ENCODE measurements around the gene MED13L.

The MED13L gene

DNA sequence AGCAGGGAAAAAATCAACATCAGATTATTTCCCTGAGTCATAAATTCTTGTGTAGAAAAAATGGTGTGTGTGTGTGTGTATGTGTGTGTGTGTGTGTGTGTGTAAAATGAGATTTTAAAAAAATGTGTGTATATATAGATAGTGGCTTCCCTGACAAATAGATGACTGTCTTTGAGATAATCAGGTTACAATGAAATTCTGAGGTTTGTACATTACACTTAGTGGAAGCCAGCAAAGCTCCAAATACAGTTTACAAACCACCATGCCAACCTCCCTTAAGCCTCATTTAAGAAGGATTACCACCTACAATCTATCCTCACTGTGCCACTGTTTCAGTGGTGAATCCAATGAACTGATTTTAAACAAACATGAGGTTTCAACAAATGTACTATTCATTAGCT, 93.8 kb downstream of the MED13L start:
- H3K4me1 ChIP-seq (ENCODE audit: control insufficient read depth, insufficient read depth, low read length): peaks cover 5% of the 10 kb centered on the region
- H3K4me3 ChIP-seq (ENCODE audit: low read depth, low read length): no peak overlapping the region
- no peaks in the 10 kb centered on the region for H3K27me3 ChIP-seq (ENCODE audit: control insufficient read depth, insufficient read depth, low read length)
- no peaks in the 10 kb centered on the region for H3K36me3 ChIP-seq (ENCODE audit: control insufficient read depth, insufficient read depth, low read length)
- H3K9me3 ChIP-seq (ENCODE audit: control insufficient read depth, insufficient read depth, low read length): no peaks in the 10 kb centered on the region
- H3K9ac ChIP-seq (ENCODE audit: low read depth, low read length): no peak overlapping the region

DNA sequence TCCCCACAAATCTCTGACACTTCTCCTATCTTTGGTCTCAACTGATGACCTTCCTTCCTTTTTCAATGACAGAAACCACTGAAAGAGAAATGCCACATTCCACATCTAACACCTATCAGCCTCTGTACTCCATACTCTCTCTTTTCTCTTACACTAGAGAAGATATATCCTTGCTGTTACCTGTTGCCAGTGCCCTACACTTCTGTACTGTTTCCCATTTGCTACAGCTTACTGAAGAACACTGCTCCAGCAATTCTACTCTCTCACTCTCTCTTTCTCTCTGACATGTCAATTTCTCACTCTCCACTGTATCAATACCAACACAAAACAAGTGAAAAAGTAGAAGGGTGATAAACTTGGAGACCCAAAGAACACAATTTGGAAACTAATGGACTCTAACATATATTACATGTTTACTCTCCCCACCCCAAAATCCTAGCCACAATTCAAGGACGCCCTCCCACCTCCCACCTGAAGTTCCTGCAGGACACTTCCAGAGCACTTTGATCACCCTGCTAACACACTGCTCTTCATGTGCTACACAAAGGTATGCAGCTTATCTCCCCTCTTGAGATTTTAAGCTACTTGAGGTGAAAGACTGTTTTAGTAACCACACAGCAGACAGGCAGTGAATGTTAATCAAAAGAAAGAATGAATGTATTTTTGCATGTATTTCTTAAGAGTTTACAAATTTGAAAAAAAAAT, 95.0 kb downstream of the MED13L start:
- no peak overlapping the region for H3K4me3 ChIP-seq (ENCODE audit: low read depth, low read length)
- no peaks in the 10 kb centered on the region for H3K36me3 ChIP-seq (ENCODE audit: control insufficient read depth, insufficient read depth, low read length)
- H3K9ac ChIP-seq (ENCODE audit: low read depth, low read length): no peak overlapping the region
- no peaks in the 10 kb centered on the region for H3K9me3 ChIP-seq (ENCODE audit: control insufficient read depth, insufficient read depth, low read length)
- peaks cover 5% of the 10 kb centered on the region for H3K4me1 ChIP-seq (ENCODE audit: control insufficient read depth, insufficient read depth, low read length)
- H3K27me3 ChIP-seq (ENCODE audit: control insufficient read depth, insufficient read depth, low read length): no peaks in the 10 kb centered on the region

DNA sequence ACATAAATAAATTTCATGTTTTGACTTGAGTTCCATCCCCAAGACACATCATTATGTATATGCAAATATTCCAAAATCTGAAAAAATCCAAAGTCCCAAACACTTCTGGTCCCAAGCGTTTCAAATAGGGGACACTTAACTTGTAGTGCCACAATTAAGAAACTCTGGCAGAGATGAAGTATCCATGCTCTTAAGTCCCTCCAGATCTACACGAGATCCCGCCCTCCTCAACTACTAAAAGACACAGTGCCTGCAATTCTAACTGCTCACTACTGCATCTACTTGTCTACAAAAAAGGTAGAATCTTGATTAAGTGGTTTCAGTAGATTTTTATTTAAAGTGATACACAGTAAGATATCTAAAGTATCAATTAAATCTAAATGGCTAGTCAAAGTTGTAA, 97.0 kb downstream of the MED13L start:
- no peaks in the 10 kb centered on the region for H3K9me3 ChIP-seq (ENCODE audit: control insufficient read depth, insufficient read depth, low read length)
- H3K36me3 ChIP-seq (ENCODE audit: control insufficient read depth, insufficient read depth, low read length): no peaks in the 10 kb centered on the region
- no peaks in the 10 kb centered on the region for H3K27me3 ChIP-seq (ENCODE audit: control insufficient read depth, insufficient read depth, low read length)
- peaks cover 14% of the 10 kb centered on the region for H3K4me1 ChIP-seq (ENCODE audit: control insufficient read depth, insufficient read depth, low read length)
- H3K9ac ChIP-seq (ENCODE audit: low read depth, low read length): no peak overlapping the region
- no peak overlapping the region for H3K4me3 ChIP-seq (ENCODE audit: low read depth, low read length)

DNA sequence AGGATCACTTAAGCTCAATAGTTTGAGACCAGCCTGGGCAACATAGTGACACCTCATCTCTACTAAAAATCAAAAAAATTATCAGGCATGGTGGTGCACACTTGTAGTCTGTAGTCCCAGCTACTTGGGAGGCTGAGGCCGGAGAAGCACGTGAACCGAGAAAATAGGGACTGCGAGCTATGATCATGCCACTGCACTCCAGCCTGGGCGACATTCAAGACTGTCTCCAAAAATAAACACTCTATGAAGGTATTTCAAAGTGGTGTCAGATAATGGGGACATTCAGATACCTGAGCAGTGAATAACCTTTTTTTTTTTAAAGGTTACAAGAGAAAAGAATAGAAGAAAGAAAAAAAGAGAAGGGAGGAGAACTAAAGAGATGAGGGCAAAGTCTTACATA, 98.1 kb downstream of the MED13L start:
- no peak overlapping the region for H3K9ac ChIP-seq (ENCODE audit: low read depth, low read length)
- H3K4me1 ChIP-seq (ENCODE audit: control insufficient read depth, insufficient read depth, low read length): peaks cover 14% of the 10 kb centered on the region
- H3K36me3 ChIP-seq (ENCODE audit: control insufficient read depth, insufficient read depth, low read length): no peaks in the 10 kb centered on the region
- no peaks in the 10 kb centered on the region for H3K27me3 ChIP-seq (ENCODE audit: control insufficient read depth, insufficient read depth, low read length)
- H3K4me3 ChIP-seq (ENCODE audit: low read depth, low read length): no peak overlapping the region
- H3K9me3 ChIP-seq (ENCODE audit: control insufficient read depth, insufficient read depth, low read length): no peaks in the 10 kb centered on the region

DNA sequence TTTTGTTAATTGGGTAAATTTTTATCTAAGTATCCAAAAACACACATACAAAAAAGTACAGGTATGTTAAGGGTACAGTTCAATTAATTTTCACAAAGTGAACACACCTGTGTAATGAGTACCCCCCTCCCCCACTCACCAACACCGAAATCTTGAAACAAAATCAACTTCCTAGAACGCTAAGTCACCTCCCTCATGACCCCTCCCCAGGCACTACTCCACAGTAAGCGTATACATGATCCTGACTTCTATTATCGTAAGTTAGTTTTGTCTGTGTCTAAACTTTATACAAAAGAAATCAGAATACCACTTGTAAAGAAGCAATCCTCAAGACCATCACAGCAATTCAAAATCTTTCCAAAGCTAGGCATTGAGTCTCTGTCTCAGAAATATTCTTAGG, 100.5 kb downstream of the MED13L start:
- Histone ChIP-seq H3K36me3 (ENCODE audit: control insufficient read depth, insufficient read depth, low read length) (no peaks in the 10 kb centered on the region), H3K4me3 (ENCODE audit: low read depth, low read length) (no peak overlapping the region), H3K4me1 (ENCODE audit: control insufficient read depth, insufficient read depth, low read length) (peaks cover 12% of the 10 kb centered on the region), H3K9ac (ENCODE audit: low read depth, low read length) (no peak overlapping the region), H3K27me3 (ENCODE audit: control insufficient read depth, insufficient read depth, low read length) (no peaks in the 10 kb centered on the region), H3K9me3 (ENCODE audit: control insufficient read depth, insufficient read depth, low read length) (no peaks in the 10 kb centered on the region)

DNA sequence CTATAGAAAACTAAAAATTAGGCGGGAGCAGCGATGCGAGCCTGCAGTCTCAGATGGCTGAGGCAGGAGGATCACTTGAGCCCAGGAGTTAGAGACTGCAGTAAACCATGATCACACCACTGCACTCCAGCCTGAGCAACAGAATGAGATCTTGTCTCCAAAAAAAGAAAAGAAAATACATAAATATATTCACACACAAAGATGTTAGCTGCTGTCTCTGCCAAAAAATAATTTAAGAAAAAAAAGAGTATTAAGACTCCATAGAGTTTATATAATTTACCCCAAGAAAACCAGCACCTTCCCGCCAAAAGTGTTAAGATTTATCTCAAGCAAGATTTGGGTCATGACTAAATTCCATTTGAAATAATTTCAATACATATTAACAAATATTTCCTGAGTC, 102.6 kb downstream of the MED13L start:
- Histone ChIP-seq H3K4me3 (ENCODE audit: low read depth, low read length) (no peak overlapping the region), H3K4me1 (ENCODE audit: control insufficient read depth, insufficient read depth, low read length) (peaks cover 12% of the 10 kb centered on the region), H3K9ac (ENCODE audit: low read depth, low read length) (no peak overlapping the region), H3K9me3 (ENCODE audit: control insufficient read depth, insufficient read depth, low read length) (no peaks in the 10 kb centered on the region), H3K36me3 (ENCODE audit: control insufficient read depth, insufficient read depth, low read length) (no peaks in the 10 kb centered on the region), H3K27me3 (ENCODE audit: control insufficient read depth, insufficient read depth, low read length) (no peaks in the 10 kb centered on the region)

DNA sequence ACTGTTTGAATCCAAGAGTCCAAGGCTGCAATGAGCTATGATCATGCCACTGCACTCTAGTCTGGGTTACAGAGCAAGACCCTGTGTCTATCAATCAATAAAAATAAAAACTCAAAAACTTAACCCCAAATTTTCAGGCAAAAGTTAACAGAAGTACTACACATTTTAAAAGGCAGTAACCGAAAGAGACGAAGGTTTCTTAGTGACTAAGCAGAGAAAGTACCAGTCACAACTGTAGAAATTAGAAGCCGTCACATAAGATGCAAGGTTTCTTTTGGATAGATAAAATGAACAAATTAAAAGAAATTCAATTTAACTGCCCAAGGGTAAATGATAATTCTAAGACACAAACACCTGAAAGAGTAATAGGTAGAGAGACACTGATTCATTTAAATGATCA, 103.5 kb downstream of the MED13L start:
- no peaks in the 10 kb centered on the region for H3K36me3 ChIP-seq (ENCODE audit: control insufficient read depth, insufficient read depth, low read length)
- no peak overlapping the region for H3K4me3 ChIP-seq (ENCODE audit: low read depth, low read length)
- no peak overlapping the region for H3K9ac ChIP-seq (ENCODE audit: low read depth, low read length)
- H3K9me3 ChIP-seq (ENCODE audit: control insufficient read depth, insufficient read depth, low read length): no peaks in the 10 kb centered on the region
- no peaks in the 10 kb centered on the region for H3K27me3 ChIP-seq (ENCODE audit: control insufficient read depth, insufficient read depth, low read length)
- H3K4me1 ChIP-seq (ENCODE audit: control insufficient read depth, insufficient read depth, low read length): peaks cover 12% of the 10 kb centered on the region

DNA sequence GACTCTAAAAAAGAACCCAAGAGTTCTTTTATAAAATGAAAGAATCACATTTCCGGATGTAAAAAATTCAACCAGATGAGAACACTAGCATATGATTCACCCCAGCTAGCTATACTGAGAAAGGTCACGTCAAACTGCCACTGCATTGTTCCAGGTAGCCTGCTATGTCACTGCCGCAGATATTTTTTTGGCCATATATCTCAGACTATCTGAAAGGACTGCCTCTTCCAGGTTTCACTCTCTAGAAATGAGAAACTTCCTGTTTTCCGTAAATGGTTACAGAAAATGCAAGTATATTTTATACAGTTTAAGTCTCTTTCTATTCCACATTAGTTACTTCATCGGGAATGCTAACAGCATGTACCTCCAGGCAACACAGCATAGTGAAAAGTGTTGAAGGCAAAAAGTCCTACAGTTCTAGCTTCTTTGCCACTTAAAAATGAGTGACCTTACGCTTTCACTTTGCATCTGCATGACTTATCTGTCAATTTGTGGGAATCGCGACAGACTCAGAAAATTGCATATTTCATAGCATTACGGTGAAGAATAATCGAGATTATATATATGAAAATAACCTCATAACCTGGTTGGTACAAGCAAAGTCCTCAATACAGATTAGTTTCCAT, 105.2 kb downstream of the MED13L start:
- Histone ChIP-seq H3K4me3 (ENCODE audit: low read depth, low read length) (no peak overlapping the region), H3K9me3 (ENCODE audit: control insufficient read depth, insufficient read depth, low read length) (no peaks in the 10 kb centered on the region), H3K9ac (ENCODE audit: low read depth, low read length) (no peak overlapping the region), H3K27me3 (ENCODE audit: control insufficient read depth, insufficient read depth, low read length) (no peaks in the 10 kb centered on the region), H3K36me3 (ENCODE audit: control insufficient read depth, insufficient read depth, low read length) (no peaks in the 10 kb centered on the region), H3K4me1 (ENCODE audit: control insufficient read depth, insufficient read depth, low read length) (peaks cover 12% of the 10 kb centered on the region)

DNA sequence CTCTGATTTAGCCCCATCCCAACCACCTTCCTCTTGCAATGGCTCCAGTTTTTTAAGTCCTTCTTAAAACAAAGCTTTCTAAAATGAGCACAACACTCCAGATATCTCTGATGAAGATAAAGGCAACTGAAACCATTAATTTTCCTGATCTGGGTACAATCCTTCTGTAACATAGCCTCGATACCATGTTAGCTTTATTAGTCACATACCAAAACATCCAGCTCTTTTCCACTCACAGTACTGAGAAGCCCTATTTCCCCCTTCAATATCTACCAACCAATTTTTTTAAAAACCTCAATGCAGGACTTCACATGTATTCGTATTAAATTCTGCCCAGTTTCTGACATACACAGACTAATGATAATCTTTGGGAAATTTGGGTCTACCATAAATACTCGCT, 105.9 kb downstream of the MED13L start:
- H3K4me1 ChIP-seq (ENCODE audit: control insufficient read depth, insufficient read depth, low read length): peaks cover 10% of the 10 kb centered on the region
- H3K9ac ChIP-seq (ENCODE audit: low read depth, low read length): no peak overlapping the region
- H3K27me3 ChIP-seq (ENCODE audit: control insufficient read depth, insufficient read depth, low read length): no peaks in the 10 kb centered on the region
- no peak overlapping the region for H3K4me3 ChIP-seq (ENCODE audit: low read depth, low read length)
- H3K36me3 ChIP-seq (ENCODE audit: control insufficient read depth, insufficient read depth, low read length): no peaks in the 10 kb centered on the region
- no peaks in the 10 kb centered on the region for H3K9me3 ChIP-seq (ENCODE audit: control insufficient read depth, insufficient read depth, low read length)

DNA sequence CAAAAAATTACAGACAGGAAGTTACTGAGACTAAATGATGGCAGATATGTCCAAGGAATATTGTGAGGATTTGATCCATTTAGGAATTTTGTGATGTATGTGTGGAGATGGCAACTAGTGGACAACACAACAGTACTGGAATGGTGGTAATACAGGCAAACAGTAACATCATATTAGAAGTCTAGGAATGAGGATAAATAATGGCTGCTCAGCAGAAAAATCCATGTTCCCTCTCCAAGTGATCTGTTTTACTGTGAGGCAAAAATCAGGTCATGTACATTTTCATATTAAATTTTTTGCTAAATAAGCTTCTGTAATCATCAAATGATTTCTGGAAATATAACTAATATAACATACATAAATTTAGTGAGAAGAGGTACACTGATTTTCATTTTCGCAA, 108.4 kb downstream of the MED13L start:
- Histone ChIP-seq H3K27me3 (ENCODE audit: control insufficient read depth, insufficient read depth, low read length) (no peaks in the 10 kb centered on the region), H3K9ac (ENCODE audit: low read depth, low read length) (no peak overlapping the region), H3K4me1 (ENCODE audit: control insufficient read depth, insufficient read depth, low read length) (peaks cover 4% of the 10 kb centered on the region)

DNA sequence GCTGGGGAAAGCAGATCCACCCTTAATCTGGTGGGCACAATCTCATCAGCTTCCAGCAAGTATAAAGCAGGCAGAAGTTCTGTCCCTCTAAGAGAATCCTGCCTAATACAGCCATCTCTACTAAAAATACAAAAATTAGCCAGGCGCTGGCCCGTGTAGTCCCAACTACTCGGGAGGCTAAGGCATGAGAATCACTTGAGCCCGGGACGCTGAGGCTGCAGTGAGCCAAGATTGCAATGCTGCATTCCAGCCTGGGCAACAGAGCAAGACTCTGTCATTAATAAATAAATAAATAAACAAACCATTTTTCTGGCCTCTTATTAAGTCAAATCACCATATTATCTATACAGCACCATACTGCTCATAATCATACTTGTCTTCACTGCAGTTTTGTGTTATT, 111.2 kb downstream of the MED13L start:
- Histone ChIP-seq H3K9me3 (ENCODE audit: control insufficient read depth, insufficient read depth, low read length) (no peaks in the 10 kb centered on the region), H3K4me1 (ENCODE audit: control insufficient read depth, insufficient read depth, low read length) (peaks cover 18% of the 10 kb centered on the region), H3K4me3 (ENCODE audit: low read depth, low read length) (no peak overlapping the region), H3K9ac (ENCODE audit: low read depth, low read length) (no peak overlapping the region), H3K36me3 (ENCODE audit: control insufficient read depth, insufficient read depth, low read length) (no peaks in the 10 kb centered on the region), H3K27me3 (ENCODE audit: control insufficient read depth, insufficient read depth, low read length) (no peaks in the 10 kb centered on the region)

More for the DNA sequence above, 108.4 kb downstream of the MED13L start:
- no peak overlapping the region for H3K4me3 ChIP-seq (ENCODE audit: low read depth, low read length)
- no peaks in the 10 kb centered on the region for H3K36me3 ChIP-seq (ENCODE audit: control insufficient read depth, insufficient read depth, low read length)
- no peaks in the 10 kb centered on the region for H3K9me3 ChIP-seq (ENCODE audit: control insufficient read depth, insufficient read depth, low read length)

DNA sequence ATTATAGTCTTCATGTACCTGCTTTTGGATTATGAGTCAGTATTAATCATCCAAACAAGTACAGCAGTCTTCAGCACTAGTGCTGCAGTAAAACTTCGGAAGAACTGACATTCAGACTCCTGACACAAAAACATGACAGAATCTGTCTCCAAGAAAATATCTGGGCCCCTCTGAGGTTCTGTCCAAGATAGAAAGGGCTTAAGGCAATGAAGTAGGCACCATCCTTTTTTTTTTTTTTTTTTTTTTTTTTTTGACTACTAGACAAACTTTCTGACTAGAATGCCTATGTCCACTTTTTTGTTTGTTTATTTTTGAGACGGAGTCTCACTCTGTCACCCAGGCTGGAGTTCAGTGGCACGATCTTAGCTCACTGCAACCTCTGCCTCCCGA, 112.5 kb downstream of the MED13L start:
- no peaks in the 10 kb centered on the region for H3K9me3 ChIP-seq (ENCODE audit: control insufficient read depth, insufficient read depth, low read length)
- no peak overlapping the region for H3K9ac ChIP-seq (ENCODE audit: low read depth, low read length)
- H3K36me3 ChIP-seq (ENCODE audit: control insufficient read depth, insufficient read depth, low read length): no peaks in the 10 kb centered on the region
- H3K4me3 ChIP-seq (ENCODE audit: low read depth, low read length): no peak overlapping the region
- peaks cover 18% of the 10 kb centered on the region for H3K4me1 ChIP-seq (ENCODE audit: control insufficient read depth, insufficient read depth, low read length)
- no peaks in the 10 kb centered on the region for H3K27me3 ChIP-seq (ENCODE audit: control insufficient read depth, insufficient read depth, low read length)

Data from iPS-15b (cell line).